Left lung (tissue), 10 donors: Measurements from ENCODE around the gene CDC20. TPM values are rescaled to one million over a fixed set of nuclear protein-coding genes. Genes with fewer than 3 reads are reported as not detected.

ENCODE experiments used
- ATAC-seq: fragments of 200-7000 bp; cut with Tn5 transposase; one replicate; pipeline ENCODE4 v1.9.1; 2020; ENCODE audit warnings: moderate library complexity
- DNase-seq, 4 donors: peaks; one replicate each; pipeline ENCODE4 v3.0.0-alpha.2; 2013 to 2020
- H3K27ac ChIP-seq, 2 donors: fragments of 200-600 bp; sonication (generic) in 1 of 2; one replicate each; pipeline versions ENCODE4 v1.5.0 to v1.8.0; 2020 to 2021
- H3K27me3 ChIP-seq, 2 donors: fragments of 200-600 bp; sonication (generic) in 1 of 2; one replicate each; pipeline versions ENCODE4 v1.5.0 to v1.8.0; 2020 to 2021
- H3K36me3 ChIP-seq, 2 donors: fragments of 200-600 bp; sonication (generic) in 1 of 2; one replicate each; pipeline versions ENCODE4 v1.5.0 to v1.8.0; 2020 to 2021
- H3K4me1 ChIP-seq, 2 donors: fragments of 200-600 bp; one replicate each; pipeline ENCODE4 v1.8.0; 2021
- H3K4me3 ChIP-seq, 2 donors: fragments of 200-600 bp; sonication (generic) in 1 of 2; one replicate each; pipeline versions ENCODE4 v1.5.0 to v1.8.0; 2020 to 2021; ENCODE audit warnings: mild to moderate bottlenecking in 1 of 2
- H3K9me3 ChIP-seq, 2 donors: fragments of 200-600 bp; sonication (generic) in 1 of 2; one replicate each; pipeline versions ENCODE4 v1.5.0 to v1.8.0; 2020 to 2021
- CTCF ChIP-seq, 2 donors: fragments of 200-600 bp; sonication (generic) in 1 of 2; IDR thresholded peaks; one replicate each; pipeline versions ENCODE4 v1.5.0 to v1.8.0; 2021; ENCODE audit warnings: antibody characterized with exemption in 2 of 2
- intact Hi-C, 2 donors: fragments of 100-400 bp; cut with DNase I; formaldehyde crosslinking; loops; one replicate each; pipeline versions ENCODE4 v1.11.2 to v1.14.2; 2022
- polyA plus RNA-seq, 6 donors: library from polyadenylated mRNA; unstranded; fragments of 120-200 nt; gene quantifications; one replicate each; pipeline ENCODE4 v1.2.1, GENCODE V29; 2013; ENCODE audit not compliant: insufficient read length in 6 of 6
- total RNA-seq, 2 donors: library from RNA; stranded (reverse); fragmentation: NEBNext Ultra II Directional; extraction: Animal tissue kit (Norgen Biotek cat#: 25700); gene quantifications; one replicate each; pipeline ENCODE4 v1.2.1, GENCODE V29; 2021
- donor health status: DM: no; HTN: yes; CAD: no.
- donor health status: DM: no; HTN: no; CAD: no.

The CDC20 gene
- total and polyA plus RNA-seq, 8 donors, result 7.9 to 73.7 (median 31.7) TPM

- intact Hi-C loops, result no loop called here
Observed at GRCh38 chr1:43349594-43350306, 9.0 kb upstream of the CDC20 start.

GRCh38 chr1:43350976-43351375 is 7.8 kb upstream of the CDC20 start:
- Histone ChIP-seq H3K27ac (no peak overlapping the region), H3K4me1 (peaks cover 5 to 6% of the 10 kb centered on the region in 2 donors), H3K4me3 (no peak overlapping the region), H3K9me3 (no peaks in the 10 kb centered on the region), H3K27me3 (no peaks in the 10 kb centered on the region), H3K36me3 (no peaks in the 10 kb centered on the region)
- no peak for TF ChIP-seq CTCF (IDR thresholded peaks at IDR 0.05)
- ATAC-seq, result no peak
- no peak for DNase-seq
- intact Hi-C loops, result no loop called here

More at GRCh38 chr1:43349594-43350306, 9.0 kb upstream of the CDC20 start:
- Histone ChIP-seq H3K27ac (peak overlapping the region; percentile 86 to 89), H3K36me3 (no peaks in the 10 kb centered on the region), H3K27me3 (no peaks in the 10 kb centered on the region), H3K4me1 (peaks cover 5 to 6% of the 10 kb centered on the region in 2 donors), H3K9me3 (no peaks in the 10 kb centered on the region), H3K4me3 (peak overlapping the region; percentile 30 to 40)
- peak; percentile 5 for ATAC-seq
- TF ChIP-seq CTCF (IDR thresholded peaks at IDR 0.05), result no peak
- DNase-seq, result peak in 1 of 4 donors; percentile 35

- peaks cover 5 to 6% of the 10 kb centered on the region in 2 donors for H3K4me1 ChIP-seq
- H3K27me3 ChIP-seq, result no peaks in the 10 kb centered on the region
- no peak overlapping the region for H3K4me3 ChIP-seq
- DNase-seq, result no peak
- no peak overlapping the region for H3K27ac ChIP-seq
- no peak for TF ChIP-seq CTCF (IDR thresholded peaks at IDR 0.05)
- no peaks in the 10 kb centered on the region for H3K36me3 ChIP-seq
- ATAC-seq, result no peak
- H3K9me3 ChIP-seq, result no peaks in the 10 kb centered on the region
- intact Hi-C loops, result no loop called here
Observed at GRCh38 chr1:43351421-43352350, 7.1 kb upstream of the CDC20 start.

GRCh38 chr1:43352351-43352705 is 6.5 kb upstream of the CDC20 start:
- ATAC-seq (no peak), DNase-seq (no peak)
- no peak overlapping the region for H3K27ac ChIP-seq
- H3K4me3 ChIP-seq, result no peak overlapping the region
- intact Hi-C loops, result no loop called here
- TF ChIP-seq CTCF (IDR thresholded peaks at IDR 0.05), result no peak
- no peaks in the 10 kb centered on the region for H3K9me3 ChIP-seq
- H3K27me3 ChIP-seq, result no peaks in the 10 kb centered on the region
- no peaks in the 10 kb centered on the region for H3K36me3 ChIP-seq
- H3K4me1 ChIP-seq, result peaks cover 5 to 7% of the 10 kb centered on the region in 2 donors

- intact Hi-C loops, result no loop called here
- DNase-seq (peak in 1 of 4 donors; percentile 37), ATAC-seq (no peak)
- Histone ChIP-seq H3K9me3 (no peaks in the 10 kb centered on the region), H3K27ac (no peak overlapping the region), H3K4me1 (peaks cover 9 to 13% of the 10 kb centered on the region in 2 donors), H3K27me3 (no peaks in the 10 kb centered on the region), H3K36me3 (no peaks in the 10 kb centered on the region), H3K4me3 (no peak overlapping the region)
- TF ChIP-seq CTCF (IDR thresholded peaks at IDR 0.05), result no peak
Observed at GRCh38 chr1:43352881-43353280, 5.9 kb upstream of the CDC20 start.
